ENCODE measurements around the gene OR2T27.

OR2T27 gene

DNA sequence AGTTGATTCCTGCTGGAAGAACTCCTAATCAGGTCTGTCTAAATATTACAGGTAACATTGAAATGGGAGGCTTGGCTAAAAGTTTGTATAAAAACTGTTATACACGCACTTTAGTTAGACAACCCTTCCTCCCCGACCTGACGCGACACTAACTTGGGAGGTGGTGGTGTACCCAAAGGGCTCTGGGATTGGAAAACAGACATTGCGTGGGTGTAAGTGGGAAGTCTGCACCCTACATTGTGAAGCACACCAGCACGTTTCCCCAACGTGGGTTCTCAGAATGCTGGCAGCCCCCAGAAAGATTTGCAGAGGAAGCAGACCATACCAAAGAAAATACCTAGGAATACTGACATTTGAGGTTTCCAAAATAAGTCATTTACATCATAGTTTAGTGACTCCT is 37.2 kb downstream of the OR2T27 start:
- TF ChIP-seq, protein P1, sequence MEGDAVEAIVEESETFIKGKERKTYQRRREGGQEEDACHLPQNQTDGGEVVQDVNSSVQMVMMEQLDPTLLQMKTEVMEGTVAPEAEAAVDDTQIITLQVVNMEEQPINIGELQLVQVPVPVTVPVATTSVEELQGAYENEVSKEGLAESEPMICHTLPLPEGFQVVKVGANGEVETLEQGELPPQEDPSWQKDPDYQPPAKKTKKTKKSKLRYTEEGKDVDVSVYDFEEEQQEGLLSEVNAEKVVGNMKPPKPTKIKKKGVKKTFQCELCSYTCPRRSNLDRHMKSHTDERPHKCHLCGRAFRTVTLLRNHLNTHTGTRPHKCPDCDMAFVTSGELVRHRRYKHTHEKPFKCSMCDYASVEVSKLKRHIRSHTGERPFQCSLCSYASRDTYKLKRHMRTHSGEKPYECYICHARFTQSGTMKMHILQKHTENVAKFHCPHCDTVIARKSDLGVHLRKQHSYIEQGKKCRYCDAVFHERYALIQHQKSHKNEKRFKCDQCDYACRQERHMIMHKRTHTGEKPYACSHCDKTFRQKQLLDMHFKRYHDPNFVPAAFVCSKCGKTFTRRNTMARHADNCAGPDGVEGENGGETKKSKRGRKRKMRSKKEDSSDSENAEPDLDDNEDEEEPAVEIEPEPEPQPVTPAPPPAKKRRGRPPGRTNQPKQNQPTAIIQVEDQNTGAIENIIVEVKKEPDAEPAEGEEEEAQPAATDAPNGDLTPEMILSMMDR (IDR thresholded peaks at IDR 0.05; ENCODE audit: low read length, missing control alignments): no peak
- no peak overlapping the region for H3K4me3 ChIP-seq (replicated peaks; ENCODE audit: low read depth, low read length)
- DNase-seq (ENCODE audit: low read depth): no peak

DNA sequence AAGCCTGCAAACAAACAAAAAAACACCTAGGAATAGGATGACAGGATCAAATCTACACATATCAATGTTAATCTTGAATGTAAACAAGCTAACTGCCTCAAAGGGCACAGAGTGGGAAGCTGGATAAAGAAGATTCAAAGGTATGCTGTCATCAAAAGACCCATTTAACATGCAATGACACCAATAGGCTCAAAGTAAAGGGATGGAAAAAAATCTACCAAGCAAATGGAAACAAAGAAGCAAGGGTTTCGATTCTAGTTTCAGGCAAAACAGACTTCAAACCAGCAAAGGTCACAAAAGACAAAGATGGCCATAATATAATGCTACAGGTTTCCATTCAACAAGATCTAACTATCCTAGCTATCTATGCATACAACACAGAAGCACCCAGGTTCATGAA is 41.6 kb downstream of the OR2T27 start:
- H3K4me3 ChIP-seq (replicated peaks; ENCODE audit: low read depth, low read length): no peak overlapping the region
- TF ChIP-seq, protein P1 (IDR thresholded peaks at IDR 0.05; ENCODE audit: low read length, missing control alignments): no peak
- DNase-seq (ENCODE audit: low read depth): no peak

DNA sequence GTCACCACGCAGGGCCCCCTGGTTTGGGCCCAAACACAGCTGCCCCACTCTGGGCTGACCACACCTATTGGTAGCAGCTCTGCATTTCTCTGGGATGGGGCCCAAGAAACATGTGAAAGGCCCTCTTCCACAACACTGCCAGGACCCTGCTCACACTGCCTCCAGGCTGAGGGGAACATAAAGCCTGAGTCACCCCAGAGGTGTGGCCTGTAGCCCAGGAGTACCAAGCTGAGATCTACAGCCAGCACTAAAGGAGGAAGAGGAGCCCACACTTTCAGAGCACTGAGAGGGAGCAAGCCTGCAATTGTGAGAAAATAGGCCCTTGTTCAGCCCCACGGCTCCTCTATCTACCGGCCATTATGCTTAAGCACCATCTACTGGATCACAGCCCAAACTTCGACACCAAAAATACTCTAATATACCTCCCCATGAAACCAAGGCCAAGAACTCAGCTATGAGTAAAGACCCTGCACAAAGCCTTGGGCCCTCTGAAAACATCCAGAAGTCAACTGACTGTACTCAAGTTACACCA is 43.4 kb downstream of the OR2T27 start:
- DNase-seq (ENCODE audit: low read depth): no peak
- H3K4me3 ChIP-seq (replicated peaks; ENCODE audit: low read depth, low read length): no peak overlapping the region
- TF ChIP-seq, protein P1 (IDR thresholded peaks at IDR 0.05; ENCODE audit: low read length, missing control alignments): no peak

DNA sequence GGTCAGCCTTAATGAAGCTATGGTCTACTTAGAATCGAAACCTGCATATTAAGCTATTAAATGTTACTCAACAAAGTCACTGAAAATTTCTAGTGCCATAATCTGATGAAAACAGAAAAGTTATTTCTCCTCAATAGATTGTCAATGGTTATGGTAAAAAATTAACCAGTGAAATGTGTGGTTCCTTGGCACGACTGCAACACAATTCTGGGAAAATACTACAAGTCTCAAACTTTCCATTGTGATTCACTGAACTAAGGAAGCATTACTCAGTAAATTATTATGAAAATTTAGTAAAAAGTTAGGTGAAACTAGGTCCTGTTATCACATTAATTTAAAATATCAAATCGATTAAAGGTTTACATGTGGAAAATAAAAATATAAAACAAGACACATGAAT is 45.0 kb downstream of the OR2T27 start:
- DNase-seq (ENCODE audit: low read depth): no peak
- TF ChIP-seq, protein P1 (IDR thresholded peaks at IDR 0.05; ENCODE audit: low read length, missing control alignments): no peak
- H3K4me3 ChIP-seq (replicated peaks; ENCODE audit: low read depth, low read length): no peak overlapping the region

Measured in fibroblast of pulmonary artery (primary cell).